ENCODE measurements around the gene KCNQ1. TPM values are rescaled to one million over a fixed set of nuclear protein-coding genes. Genes with fewer than 3 reads are reported as not detected.

KCNQ1 gene
- total and polyA plus RNA-seq, 2 donors (not counting 3 experiments of a cell fraction or from before 2014, with no cell fraction given): 0.07 to 0.09 TPM

DNA sequence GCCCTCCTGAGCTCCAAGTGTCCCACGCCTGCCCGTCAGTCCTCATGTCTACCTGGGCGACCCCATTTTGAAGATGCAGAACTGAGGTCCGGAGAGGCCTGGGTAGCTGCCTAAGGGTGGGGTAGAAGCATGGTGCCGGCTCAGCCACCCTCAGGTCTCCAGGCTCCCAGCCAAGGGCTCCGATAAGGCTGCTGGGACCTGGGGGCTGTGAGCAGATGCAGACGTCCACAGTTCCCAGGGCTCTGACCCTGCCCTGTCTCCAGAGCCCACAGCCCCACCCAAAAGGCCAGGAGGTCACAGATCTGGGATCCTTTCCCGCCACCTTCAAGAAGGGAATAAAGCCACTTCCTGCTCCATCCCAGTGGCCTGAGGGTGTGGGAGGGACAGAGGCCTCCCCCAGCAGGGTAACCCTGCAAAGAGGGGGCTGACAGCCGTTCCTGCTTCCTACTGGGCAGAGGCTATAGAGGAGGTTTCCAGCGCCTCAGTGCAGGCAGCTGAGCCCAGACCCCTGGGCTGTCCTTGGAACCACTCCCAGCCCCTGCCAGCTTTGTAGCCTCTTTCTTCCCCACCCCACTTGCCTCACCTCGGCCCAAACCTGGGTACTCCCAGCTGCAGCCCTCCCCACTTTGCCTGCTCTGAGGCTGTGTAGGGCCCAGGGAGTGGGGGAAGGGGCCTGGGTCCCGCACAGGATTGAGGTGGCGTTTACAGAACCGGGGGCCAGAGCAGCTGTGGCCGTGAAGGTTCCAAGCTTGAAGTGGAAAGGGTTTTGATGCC lies 355.3 kb downstream of the KCNQ1 start:
- ChIA-PET CTCF (interaction anchor here (1.1 kb wide), 1 partner anchor 14 kb away, joined by 3 read pairs; no protein-coding TSS in a partner anchor), POLR2A (no interaction called here)
- no peak for TF ChIP-seq JUN (IDR thresholded peaks at IDR 0.05; ENCODE audit: borderline replicate concordance, insufficient read depth, insufficient read length, low read depth)
- no peak for TF ChIP-seq FOS (IDR thresholded peaks at IDR 0.05; ENCODE audit: borderline replicate concordance, insufficient read depth, low read length)
- TF ChIP-seq POLR2AphosphoS5 (IDR thresholded peaks at IDR 0.05; ENCODE audit: insufficient read depth, low read depth, low read length): no peak
- TF ChIP-seq EZH2 (IDR thresholded peaks at IDR 0.05; ENCODE audit: borderline replicate concordance, low read depth, low read length, severe bottlenecking): no peak
- no peak for TF ChIP-seq GATA2 (IDR thresholded peaks at IDR 0.05; ENCODE audit: insufficient read depth, insufficient read length, low read depth, low read length)
- H3K9me3 ChIP-seq (replicated peaks; ENCODE audit: control insufficient read depth, insufficient read depth, low read length): no peaks in the 10 kb centered on the region
- H3K27ac ChIP-seq (ENCODE audit: insufficient read depth, low read depth, low read length): no peak overlapping the region
- no peaks in the 10 kb centered on the region for H3K4me1 ChIP-seq (ENCODE audit: control insufficient read depth, extremely low read depth, insufficient read depth, low read length)
- BruUV-seq (replicated peaks): no TSS peak
- H3K9ac ChIP-seq (replicated peaks; ENCODE audit: extremely low read depth, insufficient read depth, low read length): no peak overlapping the region
- DNase-seq (ENCODE audit: low read depth, low spot score) (no peak), FAIRE-seq (no peak)
- no peaks in the 10 kb centered on the region for H4K20me1 ChIP-seq (replicated peaks; ENCODE audit: control insufficient read depth, extremely low read depth, insufficient read depth, low read length)
- H3K27me3 ChIP-seq (ENCODE audit: control insufficient read depth in 2 of 2, insufficient read depth in 2 of 2, low read length in 2 of 2): no peaks in the 10 kb centered on the region
- H2AFZ ChIP-seq (ENCODE audit: low read depth, low read length): no peak overlapping the region
- intact Hi-C loops (cut with micrococcal nuclease): no loop called here
- no peak overlapping the region for H3K4me2 ChIP-seq (ENCODE audit: insufficient read depth, low read length)
- no peak overlapping the region for H3K4me3 ChIP-seq (replicated peaks in 1 of 3; ENCODE audit: insufficient read depth in 1 of 3, low read depth in 1 of 3, low read length in 3 of 3)
- dilution Hi-C loops (cut with MboI; ENCODE audit: extremely low pct_ligation_motif_present, low sequenced_read_pairs): no loop called here
- H3K79me2 ChIP-seq (ENCODE audit: control insufficient read depth, insufficient read depth, low read length): no peaks in the 10 kb centered on the region
- H3K36me3 ChIP-seq (ENCODE audit: control insufficient read depth in 2 of 2, extremely low read depth in 1 of 2, insufficient read depth in 2 of 2, low read length in 2 of 2): no peaks in the 10 kb centered on the region
- H3K9me1 ChIP-seq (replicated peaks; ENCODE audit: control insufficient read depth, extremely low read depth, insufficient read depth, low read length): no peaks in the 10 kb centered on the region
